KOPT-K1 (cell line): ENCODE results near the gene C4orf36.
A peak's percentile ranks its signal among the peaks of the same experiment; 100 is the strongest.

Experiments
- H3K27ac ChIP-seq: fragments of 200-600 bp; sonication (generic); 2 replicates; pipeline ENCODE4 v1.5.1; 2016; ENCODE audit warnings: antibody characterized with exemption, mild to moderate bottlenecking, low read depth, low read length; ENCODE audit not compliant: poor library complexity, severe bottlenecking
- H3K36me3 ChIP-seq: fragments of 200-600 bp; sonication (generic); 2 replicates; pipeline ENCODE4 v1.5.1; 2017; ENCODE audit warnings: antibody characterized with exemption, mild to moderate bottlenecking, low read length, moderate library complexity; ENCODE audit not compliant: insufficient read depth
- H3K9me3 ChIP-seq: fragments of 200-600 bp; sonication (generic); 2 replicates; pipeline ENCODE4 v1.5.1; 2017; ENCODE audit warnings: antibody characterized with exemption, low read length, mild to moderate bottlenecking; ENCODE audit not compliant: insufficient read depth, poor library complexity, severe bottlenecking

The C4orf36 gene, protein sequence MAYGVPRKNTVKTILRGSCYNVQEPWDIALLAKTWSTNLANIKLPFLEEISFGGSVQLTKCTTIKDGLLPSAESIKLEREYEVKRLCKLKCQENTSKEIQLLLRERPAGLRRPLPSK

DNA sequence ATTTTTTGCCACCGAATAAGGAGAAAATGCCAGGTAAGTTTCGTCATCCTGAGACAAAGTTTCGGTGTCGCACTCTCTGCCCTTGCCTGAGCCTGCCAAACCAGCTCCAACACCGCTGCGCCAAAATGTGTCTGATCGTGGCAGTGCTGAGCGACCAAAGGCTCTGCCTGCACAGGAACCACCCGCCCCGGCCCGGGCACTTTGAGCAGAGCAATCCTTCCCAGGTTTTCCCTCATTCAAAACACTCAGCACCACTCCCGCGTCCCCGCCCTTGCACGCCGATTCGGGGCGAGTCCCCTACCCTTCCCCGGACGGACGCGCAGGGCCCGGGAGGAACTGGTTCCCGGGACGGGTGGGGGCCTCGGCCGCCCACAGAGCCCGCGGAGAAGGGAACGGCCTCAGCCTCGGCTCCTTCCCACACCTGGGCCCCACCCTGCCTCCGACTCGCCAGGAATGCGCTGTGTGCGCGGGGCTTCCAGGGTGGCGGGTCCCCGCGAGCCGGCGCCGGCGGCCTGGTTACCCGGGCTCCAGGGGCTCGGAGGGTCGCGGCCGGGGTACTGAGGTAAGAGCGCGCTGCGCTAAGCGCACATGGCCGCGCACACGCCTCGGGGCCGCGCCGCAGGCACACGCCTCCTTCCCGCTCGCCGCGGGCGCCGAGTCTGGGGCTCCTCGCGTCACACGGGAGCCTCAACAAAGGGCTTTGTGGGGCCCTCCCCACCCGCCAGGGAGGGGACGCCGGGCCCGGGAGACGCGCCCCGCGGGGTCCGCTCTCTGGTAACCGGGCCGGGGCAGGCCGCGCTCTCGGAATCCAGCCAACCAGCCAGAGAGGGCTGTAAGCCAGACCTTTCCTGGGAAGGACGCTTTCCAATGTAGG lies at the start of gene C4orf36:
C4orf36 (minus strand) TSS at position 661 of the 874 bp plus-strand sequence. CDS start 902 bp downstream, outside the sequence.
- H3K9me3 ChIP-seq, result no peaks in the 10 kb centered on the region
- no peak within 1 kb of the TSS for H3K27ac ChIP-seq
- H3K36me3 ChIP-seq, result no peaks in the 10 kb centered on the region

DNA sequence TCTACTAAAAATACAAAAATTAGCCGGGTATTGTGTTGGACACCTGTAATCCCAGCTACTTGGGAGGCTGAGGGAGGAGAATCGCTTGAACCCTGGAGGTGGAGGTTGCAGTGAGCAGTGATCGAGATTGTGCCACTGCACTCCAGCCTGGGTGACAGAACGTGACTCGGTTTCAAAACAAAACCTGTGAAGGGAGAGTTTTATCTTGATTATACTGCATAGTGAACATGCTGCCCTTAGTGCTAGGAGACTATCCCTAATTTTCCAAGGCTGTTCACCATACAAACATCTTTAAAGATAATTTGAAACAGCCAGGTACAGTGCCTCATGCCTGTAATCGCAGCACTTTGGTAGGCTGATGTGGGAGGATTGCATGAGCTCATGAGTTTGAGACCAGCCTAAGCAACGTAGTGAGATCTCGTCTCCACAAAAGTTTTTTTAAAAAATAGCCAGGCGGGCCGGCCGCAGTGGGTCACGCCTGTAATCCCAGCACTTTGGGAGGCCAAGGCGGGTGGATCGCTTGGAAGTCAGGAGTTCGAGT lies 48.8 kb upstream of the C4orf36 start:
- no peak overlapping the region for H3K27ac ChIP-seq
- no peaks in the 10 kb centered on the region for H3K9me3 ChIP-seq
- H3K36me3 ChIP-seq, result no peaks in the 10 kb centered on the region

DNA sequence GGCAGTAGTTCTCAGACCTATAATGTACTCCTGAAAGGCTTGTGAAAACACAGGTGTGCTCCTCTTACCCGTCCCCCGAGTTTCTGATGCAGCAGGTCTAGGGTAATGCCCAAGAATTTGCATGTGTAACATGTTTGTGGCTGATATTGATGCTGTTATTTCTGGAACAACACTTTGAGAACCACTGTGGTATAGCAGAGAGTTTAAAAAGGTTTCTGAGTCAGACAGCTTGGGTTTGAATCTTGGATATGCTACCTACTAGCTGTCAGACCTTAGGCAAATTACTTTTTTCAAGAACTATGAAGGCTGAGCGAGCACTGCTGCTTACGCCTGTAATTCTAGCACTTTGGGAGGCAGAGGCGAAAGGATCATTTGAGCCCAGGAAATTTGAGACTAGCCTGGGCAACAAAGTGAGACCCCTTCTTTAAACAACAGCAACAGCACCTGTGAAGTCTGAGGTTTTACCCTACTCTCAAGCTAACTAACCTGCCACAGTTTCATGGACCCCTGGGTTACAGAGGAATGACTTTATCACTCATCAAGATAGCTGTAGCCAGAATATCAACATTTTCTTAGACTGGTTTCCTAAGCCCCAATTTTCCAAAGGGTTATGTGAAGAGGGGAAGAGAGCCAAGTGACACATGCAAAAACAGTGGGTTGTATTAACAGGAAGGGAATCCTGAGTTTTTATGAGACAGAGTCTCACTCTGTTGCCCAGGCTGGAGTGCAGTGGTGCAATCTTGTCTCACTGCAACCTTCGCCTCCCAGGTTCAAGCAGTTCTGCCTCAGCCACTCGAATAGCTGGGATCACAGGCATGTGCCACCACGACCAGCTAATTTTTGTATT lies 47.7 kb upstream of the C4orf36 start:
- peak overlapping the region; percentile 46 for H3K27ac ChIP-seq
- H3K36me3 ChIP-seq, result no peaks in the 10 kb centered on the region
- H3K9me3 ChIP-seq, result no peaks in the 10 kb centered on the region

DNA sequence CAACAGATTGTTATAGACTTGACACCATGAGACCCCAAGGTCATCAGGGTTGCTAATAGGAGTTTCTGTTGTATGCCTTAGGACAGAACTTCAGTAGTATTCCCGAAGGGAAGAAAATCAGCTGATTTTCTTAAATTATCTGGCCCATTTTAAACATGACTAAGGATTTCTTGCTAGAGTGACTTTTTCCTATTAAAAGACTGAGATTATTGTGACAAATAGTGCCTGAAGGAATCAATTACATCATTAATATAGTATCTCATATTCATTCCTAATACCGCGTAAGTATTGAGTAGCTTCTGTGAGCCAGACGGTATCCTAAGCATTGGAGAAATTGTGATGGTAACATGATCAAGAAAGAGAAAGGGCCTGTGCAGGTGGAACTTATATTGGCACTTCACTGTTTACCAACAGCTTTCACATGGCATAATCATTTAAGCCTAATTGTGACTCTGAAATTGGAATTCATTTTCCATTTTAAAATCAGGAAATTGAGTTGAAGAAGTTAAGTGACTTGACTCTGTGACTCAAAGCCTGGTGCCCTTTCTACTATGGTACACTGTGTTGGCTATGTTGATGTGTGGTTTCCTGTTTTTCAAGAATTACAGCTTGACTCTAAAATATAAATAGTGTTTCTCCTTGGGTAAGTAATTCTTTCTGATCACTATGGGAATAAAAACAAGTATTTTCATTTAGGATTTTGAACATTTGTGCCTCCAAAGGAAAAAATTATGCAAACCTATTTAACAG lies 46.7 kb upstream of the C4orf36 start:
- Histone ChIP-seq H3K36me3 (no peaks in the 10 kb centered on the region), H3K9me3 (no peaks in the 10 kb centered on the region), H3K27ac (peak overlapping the region; percentile 46)

DNA sequence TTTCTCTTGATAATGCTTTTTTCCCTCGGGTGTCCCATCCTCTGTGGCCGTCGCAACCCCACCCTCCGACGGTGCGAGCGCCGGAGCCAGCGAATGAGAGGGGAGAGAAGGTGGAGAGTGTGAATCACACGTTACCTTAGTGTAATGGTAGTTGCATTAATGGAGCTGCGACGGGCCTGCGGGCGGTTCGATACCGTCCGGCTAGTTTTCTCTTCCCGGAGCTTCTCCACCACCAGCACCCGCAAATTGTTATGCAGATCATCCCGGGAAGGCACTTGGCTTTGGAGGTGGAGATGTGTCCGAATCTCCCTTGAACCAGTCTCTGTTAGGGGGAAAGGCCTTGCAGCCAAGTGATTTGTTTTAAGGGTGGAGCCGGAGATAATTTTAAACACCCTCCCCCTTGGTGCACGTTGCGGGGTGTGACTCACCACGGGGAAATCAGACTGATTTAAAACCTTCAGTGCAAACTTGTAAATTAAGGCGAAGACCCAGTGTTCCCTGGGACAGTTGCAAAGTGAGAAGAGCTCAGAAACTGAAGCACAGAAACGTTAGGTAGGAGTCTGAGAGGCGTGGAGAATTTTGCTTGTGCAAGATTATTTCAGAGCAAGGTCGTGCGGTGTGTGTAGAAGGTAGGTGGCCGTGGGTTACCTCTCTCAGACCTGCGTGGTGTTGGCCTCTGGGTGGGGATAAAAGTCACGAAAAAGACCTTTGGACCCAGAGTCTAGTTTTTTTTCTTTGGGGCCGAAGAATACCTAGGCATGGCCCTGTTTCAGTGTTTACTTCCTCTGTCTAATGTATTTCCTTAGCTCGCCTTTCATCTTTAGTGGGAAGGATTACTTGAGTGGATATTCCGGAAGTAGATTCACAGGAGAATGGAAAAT lies 43.9 kb upstream of the C4orf36 start:
- Histone ChIP-seq H3K9me3 (no peaks in the 10 kb centered on the region), H3K36me3 (no peaks in the 10 kb centered on the region), H3K27ac (peak overlapping the region; percentile 76)

DNA sequence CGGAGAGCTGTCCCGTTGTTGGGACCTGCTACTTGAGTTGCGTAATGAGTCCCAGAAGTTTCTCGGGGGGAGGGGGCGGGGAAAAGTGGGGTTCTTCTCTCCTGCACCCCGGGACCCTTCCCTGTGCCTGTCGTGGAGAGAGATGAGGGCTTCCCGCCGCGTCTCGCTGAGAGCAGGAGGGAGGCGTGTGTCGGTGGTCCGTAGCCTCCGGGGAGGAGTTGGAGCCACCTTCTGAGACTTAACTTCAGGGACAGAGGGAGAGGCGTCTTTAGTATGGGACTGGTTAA lies 43.3 kb upstream of the C4orf36 start:
- Histone ChIP-seq H3K27ac (peak overlapping the region; percentile 76), H3K36me3 (no peaks in the 10 kb centered on the region), H3K9me3 (no peaks in the 10 kb centered on the region)

DNA sequence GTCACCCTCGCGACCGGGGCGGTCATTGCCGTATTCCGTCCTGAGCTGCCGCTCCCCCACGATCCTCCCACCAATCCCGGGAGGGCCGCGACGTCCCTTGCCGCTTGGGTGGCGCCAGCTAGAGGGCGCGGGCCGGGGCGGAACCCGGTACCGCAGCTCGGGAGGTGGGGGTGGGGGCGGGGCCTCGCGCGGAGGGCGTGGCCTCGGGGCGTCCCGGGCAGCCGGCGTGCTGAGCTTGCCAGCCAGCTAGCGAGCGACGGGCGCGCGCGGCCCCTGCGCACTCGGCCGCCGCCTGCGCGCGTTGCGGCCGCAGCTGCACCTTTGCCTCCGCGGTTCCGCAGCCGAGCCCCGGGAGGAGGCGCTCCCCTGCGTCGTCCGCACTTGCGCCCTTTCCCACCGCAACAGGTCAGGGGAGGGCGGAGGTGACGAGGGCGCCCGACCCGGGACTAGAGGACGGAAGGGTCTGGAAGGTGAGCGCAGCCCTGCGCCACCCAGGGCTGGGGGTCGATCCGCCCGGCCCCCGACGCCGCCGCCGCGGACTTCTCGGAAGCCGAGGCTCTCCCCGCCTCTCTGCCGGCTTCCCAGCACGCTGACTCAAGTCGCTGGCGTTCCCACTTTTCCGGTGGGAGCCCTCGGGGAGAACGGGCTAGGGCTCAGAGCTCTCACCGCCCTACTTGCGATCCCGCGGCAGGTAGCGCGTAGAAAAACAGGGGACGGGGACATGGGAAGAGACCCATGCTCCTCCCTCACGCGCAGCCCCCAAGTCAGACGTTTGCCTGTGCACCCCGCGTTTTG lies 42.7 kb upstream of the C4orf36 start, which contains the start of gene AFF1:
AFF1 (plus strand) TSS at position 241 of the 795 bp plus-strand sequence. CDS start 13,523 bp downstream, outside the sequence.
- peak within 1 kb of the TSS; percentile 76 for H3K27ac ChIP-seq
- H3K36me3 ChIP-seq, result no peaks in the 10 kb centered on the region
- no peaks in the 10 kb centered on the region for H3K9me3 ChIP-seq

DNA sequence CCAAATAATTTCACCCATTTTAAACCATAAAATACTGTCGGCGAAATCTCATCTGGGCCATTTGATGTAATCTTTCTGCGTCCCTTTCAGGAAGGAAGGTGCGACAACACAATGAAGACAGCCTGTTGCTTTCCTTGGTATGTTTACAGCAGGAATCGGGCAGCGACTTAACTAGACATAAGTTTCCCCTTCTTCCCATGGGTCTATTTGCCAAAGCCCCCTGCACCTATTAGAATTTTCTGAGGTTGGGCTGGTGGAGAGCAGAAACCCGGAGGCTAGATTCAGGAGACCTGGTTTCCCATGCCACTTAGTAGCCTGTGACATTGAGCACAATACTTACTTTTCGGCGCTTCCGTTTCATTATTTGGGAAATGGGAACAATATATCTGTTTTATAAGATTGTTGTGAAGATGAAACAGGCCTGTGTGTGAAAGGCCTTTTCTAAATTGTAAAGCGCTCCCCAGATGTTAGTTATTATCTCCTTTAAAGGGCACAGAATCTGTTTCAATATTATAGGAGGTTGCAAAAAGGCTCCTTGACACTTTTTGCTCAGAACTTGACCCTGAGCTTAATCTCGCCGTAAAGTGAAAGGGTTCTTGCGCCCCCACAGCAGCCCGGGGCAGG lies 42.0 kb upstream of the C4orf36 start:
- Histone ChIP-seq H3K9me3 (no peaks in the 10 kb centered on the region), H3K27ac (peak overlapping the region; percentile 76), H3K36me3 (no peaks in the 10 kb centered on the region)

DNA sequence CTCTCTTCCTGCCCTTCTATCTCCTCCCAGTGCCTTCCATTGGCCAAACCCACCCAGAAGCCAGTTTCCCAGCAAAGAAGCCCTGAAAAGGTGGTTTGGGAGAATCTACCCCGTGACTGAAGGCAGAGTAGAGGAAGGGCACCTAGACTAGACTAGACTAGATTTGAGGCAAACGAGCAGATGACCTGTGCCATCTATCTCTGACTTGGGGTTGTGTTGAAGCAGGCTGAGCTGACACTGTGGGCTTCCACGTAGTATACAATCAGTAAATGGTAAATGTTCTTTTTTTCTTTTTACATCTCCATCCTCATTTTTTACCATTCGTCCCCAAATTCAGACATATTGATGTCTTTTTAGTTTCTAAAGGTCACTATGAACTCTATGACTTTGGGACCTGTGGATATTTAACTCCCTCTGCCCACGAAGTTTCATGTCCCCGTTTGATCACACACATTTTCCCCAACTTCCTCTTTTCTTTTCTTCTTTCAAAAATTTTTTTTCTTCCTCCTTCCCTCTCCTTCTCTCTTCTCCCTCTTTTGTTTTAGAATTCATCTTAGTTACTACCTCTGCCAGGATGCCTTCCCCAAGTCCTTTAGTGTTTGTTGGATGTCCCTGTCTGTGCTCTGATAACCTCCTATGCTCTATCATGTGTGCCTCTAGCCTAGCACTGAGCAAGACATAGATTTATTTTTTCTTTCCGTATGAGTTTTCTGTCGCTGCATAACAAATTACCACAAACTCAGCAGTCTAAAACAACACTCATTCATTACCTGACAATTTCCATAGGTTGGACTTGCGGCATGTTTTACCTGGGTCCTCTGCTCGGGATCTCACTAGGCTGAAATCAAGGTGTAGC lies 36.4 kb upstream of the C4orf36 start:
- Histone ChIP-seq H3K9me3 (no peaks in the 10 kb centered on the region), H3K36me3 (no peaks in the 10 kb centered on the region), H3K27ac (no peak overlapping the region)

DNA sequence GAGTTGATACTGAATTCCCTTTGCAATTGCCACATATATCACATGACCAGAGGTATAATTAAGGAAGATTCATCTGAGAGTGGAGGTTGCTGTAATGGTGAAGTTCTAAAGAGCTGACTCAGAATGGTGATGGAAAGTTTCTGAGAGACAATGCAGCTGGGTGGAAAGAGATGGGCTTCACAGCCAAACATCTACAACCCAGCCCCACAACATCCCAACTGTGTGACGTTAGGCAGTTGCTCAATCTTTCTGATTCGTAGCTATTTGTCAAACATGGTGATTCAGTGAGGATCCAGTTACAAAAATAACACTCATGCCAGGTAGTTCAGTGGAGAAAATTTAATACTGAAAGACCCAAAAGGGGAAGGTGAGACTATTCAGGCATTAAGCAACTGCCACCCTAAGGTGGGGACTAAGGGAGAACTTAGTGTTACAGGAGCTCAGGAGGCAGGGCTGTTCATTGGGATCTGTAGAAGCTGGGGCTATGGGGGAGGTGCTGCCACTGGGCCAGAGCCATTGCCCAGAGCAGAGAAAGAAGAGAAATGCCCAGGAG lies 35.7 kb upstream of the C4orf36 start:
- Histone ChIP-seq H3K36me3 (no peaks in the 10 kb centered on the region), H3K27ac (no peak overlapping the region), H3K9me3 (no peaks in the 10 kb centered on the region)

DNA sequence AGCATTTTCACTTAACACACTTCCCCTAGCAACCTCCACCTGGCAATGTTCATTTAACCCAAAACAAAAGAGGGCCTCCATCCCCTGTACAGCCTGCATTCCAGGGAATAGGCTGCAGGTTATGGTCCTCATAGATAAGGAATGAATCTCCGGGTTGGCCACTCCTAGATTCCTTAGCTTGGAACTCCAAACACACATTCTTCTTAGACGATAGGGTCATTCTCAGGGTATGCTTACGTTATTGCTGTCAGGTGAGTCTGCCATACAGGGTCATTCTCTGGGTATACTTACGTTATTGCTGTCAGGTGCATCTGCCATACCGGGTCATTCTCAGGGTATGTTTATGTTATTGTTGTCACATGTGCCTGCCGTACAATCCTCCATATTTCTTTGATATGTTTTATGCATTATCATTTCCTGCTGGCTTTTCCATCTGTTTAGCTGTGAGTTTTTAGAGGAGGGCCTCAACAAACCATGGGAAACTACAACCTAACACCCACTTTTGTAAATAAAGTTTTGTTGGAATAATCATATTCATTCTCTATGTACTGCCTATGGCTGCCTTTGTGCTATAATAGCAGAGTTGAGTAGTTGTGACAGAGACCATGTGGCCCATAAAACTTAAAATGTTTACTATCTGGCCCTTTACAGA lies 34.3 kb upstream of the C4orf36 start:
- Histone ChIP-seq H3K36me3 (no peaks in the 10 kb centered on the region), H3K27ac (no peak overlapping the region), H3K9me3 (no peaks in the 10 kb centered on the region)
